Fibroblast of the aortic adventitia (primary cell): ENCODE results near the gene EPB41L4B. TPM values are rescaled to one million over a fixed set of nuclear protein-coding genes. Genes with fewer than 3 reads are reported as not detected.
"Not testable (repeated sequence)": the region's sequence is repeated elsewhere in the genome, so short reads cannot be mapped to it uniquely, and the experiment has no call there.

Source experiments
- DNase-seq: peaks from one replicate; pipeline ENCODE4 v3.0.0-alpha.2; 2010; ENCODE audit warnings: low read depth
- H3K4me3 ChIP-seq: 2 replicates; pipeline ENCODE4 v1.5.1; 2011; ENCODE audit warnings: low read depth, mild to moderate bottlenecking, control low read depth, low read length, moderate library complexity
- CTCF ChIP-seq: IDR thresholded peaks from 2 replicates; pipeline ENCODE4 v1.5.1; 2011; ENCODE audit warnings: mild to moderate bottlenecking, low read length, control low read depth, inconsistent platforms; ENCODE audit not compliant: insufficient read depth
- total RNA-seq: library from RNA; depleted of rRNA; stranded (reverse); fragments of >200 nt; gene quantifications from 2 replicates; pipeline ENCODE4 v1.2.3, GENCODE V29; 2012; ENCODE audit warnings: low replicate concordance

The EPB41L4B gene
- 0.08 and 1.8 TPM in 2 replicates for total RNA-seq

GRCh38 chr9:109320742-109321448, at the start of gene EPB41L4B:
EPB41L4B (minus strand) TSS chr9:109321059; CDS start chr9:109320446, 613 bp downstream.
- TF ChIP-seq CTCF, result peak; percentile 85
- H3K4me3 ChIP-seq, result peak within 1 kb of the TSS; percentile 49

GRCh38 chr9:109369285-109369684, 48.4 kb upstream of the EPB41L4B start:
- no peak for TF ChIP-seq CTCF
- DNase-seq, result no peak
- no peak overlapping the region for H3K4me3 ChIP-seq

More at GRCh38 chr9:109320742-109321448, at the start of gene EPB41L4B:
- DNase-seq, result peak; percentile 66

- TF ChIP-seq CTCF, result no peak
- no peak for DNase-seq
- H3K4me3 ChIP-seq, result no peak overlapping the region
Observed at GRCh38 chr9:109360771-109361170, 39.9 kb upstream of the EPB41L4B start.

- DNase-seq, H3K4me3 ChIP-seq: not testable (repeated sequence)
Observed at GRCh38 chr9:109358968-109359603, 38.2 kb upstream of the EPB41L4B start.

GRCh38 chr9:109355564-109356297, 34.9 kb upstream of the EPB41L4B start:
- no peak for TF ChIP-seq CTCF
- no peak overlapping the region for H3K4me3 ChIP-seq
- DNase-seq, result no peak

- TF ChIP-seq CTCF, result no peak
- DNase-seq, result no peak
- H3K4me3 ChIP-seq, result no peak overlapping the region
Observed at GRCh38 chr9:109354190-109354589, 33.3 kb upstream of the EPB41L4B start.

- no peak overlapping the region for H3K4me3 ChIP-seq
- no peak for TF ChIP-seq CTCF
- no peak for DNase-seq
Observed at GRCh38 chr9:109351032-109351431, 30.2 kb upstream of the EPB41L4B start.
